H9 (cell line): ENCODE measurements around the gene BPIFB1. TPM values are rescaled to one million over a fixed set of nuclear protein-coding genes. Genes with fewer than 3 reads are reported as not detected.

Experiments
- DNase-seq: peaks from one replicate; pipeline ENCODE4 v3.0.0-alpha.2; 2017
- H2AFZ ChIP-seq: one replicate; pipeline ENCODE4 v1.6.1; 2013; ENCODE audit warnings: mild to moderate bottlenecking, low read length, control low read depth, moderate library complexity
- H2AK5ac ChIP-seq: 2 replicates; pipeline ENCODE4 v1.6.1; 2013; ENCODE audit warnings: low read length, control low read depth, mixed read lengths; ENCODE audit not compliant: insufficient read length
- H2BK120ac ChIP-seq: one replicate; pipeline ENCODE4 v1.6.1; 2013; ENCODE audit warnings: low read depth, mild to moderate bottlenecking, low read length, control low read depth, inconsistent platforms; ENCODE audit not compliant: poor library complexity, severe bottlenecking
- H2BK12ac ChIP-seq: 2 replicates; pipeline ENCODE4 v1.6.1; 2013; ENCODE audit warnings: low read length, control low read depth, mixed read lengths, low read depth; ENCODE audit not compliant: insufficient read length
- H2BK15ac ChIP-seq: 2 replicates; pipeline ENCODE4 v1.6.1; 2013; ENCODE audit warnings: low read depth, low read length, control low read depth
- H2BK20ac ChIP-seq: one replicate; pipeline ENCODE4 v1.6.1; 2013; ENCODE audit warnings: low read depth, mild to moderate bottlenecking, low read length, control low read depth, inconsistent platforms; ENCODE audit not compliant: poor library complexity, severe bottlenecking
- H2BK5ac ChIP-seq: 2 replicates; pipeline ENCODE4 v1.6.1; 2013; ENCODE audit warnings: low read length, control low read depth, mixed read lengths; ENCODE audit not compliant: insufficient read length
- H3K14ac ChIP-seq: 2 replicates; pipeline ENCODE4 v1.6.1; 2013; ENCODE audit warnings: low read length, control low read depth; ENCODE audit not compliant: insufficient read depth
- H3K18ac ChIP-seq: 2 replicates; pipeline ENCODE4 v1.6.1; 2013; ENCODE audit warnings: low read depth, mild to moderate bottlenecking, mixed read lengths, low read length, control low read depth; ENCODE audit not compliant: insufficient read length
- H3K23ac ChIP-seq: 2 replicates; pipeline ENCODE4 v1.6.1; 2013; ENCODE audit warnings: low read length, control low read depth, mixed read lengths, low read depth; ENCODE audit not compliant: insufficient read length
- H3K23me2 ChIP-seq: 2 replicates; pipeline ENCODE4 v1.6.1; 2013; ENCODE audit warnings: low read depth, mild to moderate bottlenecking, mixed read lengths, low read length, control low read depth; ENCODE audit not compliant: insufficient read length, poor library complexity, severe bottlenecking
- H3K27ac ChIP-seq: 2 replicates; pipeline ENCODE4 v1.5.1; 2013; ENCODE audit warnings: low read length, control low read depth, mixed read lengths, low read depth; ENCODE audit not compliant: insufficient read length
- H3K27me3 ChIP-seq: 2 replicates; pipeline ENCODE4 v1.6.1; 2013; ENCODE audit warnings: low read length, control low read depth, inconsistent platforms; ENCODE audit not compliant: insufficient read depth
- H3K4ac ChIP-seq: 2 replicates; pipeline ENCODE4 v1.6.1; 2013; ENCODE audit warnings: low read depth, mild to moderate bottlenecking, control low read depth, inconsistent platforms, low read length, moderate library complexity
- H3K4me1 ChIP-seq: 2 replicates; pipeline ENCODE4 v1.6.1; 2013; ENCODE audit warnings: low read length, control low read depth, inconsistent platforms; ENCODE audit not compliant: insufficient read depth
- H3K4me2 ChIP-seq: 2 replicates; pipeline ENCODE4 v1.6.1; 2013; ENCODE audit warnings: low read length, control low read depth, mixed read lengths; ENCODE audit not compliant: insufficient read length, insufficient read depth
- H3K56ac ChIP-seq: 2 replicates; pipeline ENCODE4 v1.6.1; 2013; ENCODE audit warnings: low read depth, mild to moderate bottlenecking, mixed read lengths, low read length, control low read depth; ENCODE audit not compliant: insufficient read length
- H3K79me1 ChIP-seq: 2 replicates; pipeline ENCODE4 v1.6.1; 2013; ENCODE audit warnings: low read depth, mild to moderate bottlenecking, moderate library complexity, low read length, control low read depth, inconsistent platforms; ENCODE audit not compliant: insufficient read depth, poor library complexity, severe bottlenecking
- H3K79me2 ChIP-seq: 2 replicates; pipeline ENCODE4 v1.6.1; 2013; ENCODE audit warnings: low read length, control low read depth, inconsistent platforms; ENCODE audit not compliant: insufficient read depth
- H3K9ac ChIP-seq: 2 replicates; pipeline ENCODE4 v1.6.1; 2013; ENCODE audit warnings: low read length, control low read depth, mixed read lengths; ENCODE audit not compliant: insufficient read length; ENCODE audit errors: extremely low read depth
- H3K9me3 ChIP-seq: one replicate; pipeline ENCODE4 v1.6.1; 2013; ENCODE audit warnings: low read depth, low read length, inconsistent platforms; ENCODE audit not compliant: control insufficient read depth
- H3T11ph ChIP-seq: one replicate; pipeline ENCODE4 v1.6.1; 2013; ENCODE audit warnings: mild to moderate bottlenecking, low read length, control low read depth, inconsistent platforms
- H4K20me1 ChIP-seq: one replicate; pipeline ENCODE4 v1.6.1; 2013; ENCODE audit not compliant: control insufficient read depth, insufficient read length, insufficient read depth
- H4K5ac ChIP-seq: 2 replicates; pipeline ENCODE4 v1.6.1; 2013; ENCODE audit warnings: low read depth, mild to moderate bottlenecking, mixed read lengths, low read length, control low read depth; ENCODE audit not compliant: insufficient read length
- H4K8ac ChIP-seq: replicated peaks from 2 replicates; pipeline ENCODE4 v1.6.1; 2013; ENCODE audit warnings: low read length, control low read depth, mixed read lengths, low read depth; ENCODE audit not compliant: insufficient read length
- H4K91ac ChIP-seq: 2 replicates; pipeline ENCODE4 v1.6.1; 2013; ENCODE audit warnings: low read depth, mild to moderate bottlenecking, moderate library complexity, mixed read lengths, low read length, control low read depth; ENCODE audit not compliant: insufficient read length
- H3K27ac Mint-ChIP-seq, 3 experiments: 2 replicates in 2 of 3; 3 replicates in 1 of 3; pipeline ENCODE4 v1.8.0; 2020 to 2021; ENCODE audit warnings: mixed read lengths in 3 of 3, mild to moderate bottlenecking in 1 of 3, moderate library complexity in 1 of 3
- H3K27me3 Mint-ChIP-seq: 2 replicates; pipeline ENCODE4 v1.8.0; 2021; ENCODE audit warnings: low read depth, mild to moderate bottlenecking, moderate library complexity, mixed read lengths
- H3K36me3 Mint-ChIP-seq, 3 experiments: 2 replicates in 2 of 3; 3 replicates in 1 of 3; pipeline ENCODE4 v1.8.0; 2020 to 2021; ENCODE audit warnings: low read depth in 3 of 3, mixed read lengths in 3 of 3; ENCODE audit not compliant: insufficient read depth in 1 of 3
- H3K4me1 Mint-ChIP-seq, 2 experiments: 2 replicates each; pipeline ENCODE4 v1.8.0; 2020; ENCODE audit warnings: mixed read lengths in 2 of 2
- H3K4me3 Mint-ChIP-seq, 2 experiments: 2 replicates in 1 of 2; 3 replicates in 1 of 2; pipeline ENCODE4 v1.8.0; 2020 to 2021; ENCODE audit warnings: mild to moderate bottlenecking in 2 of 2, mixed read lengths in 2 of 2, moderate library complexity in 1 of 2
- H3K9me3 Mint-ChIP-seq, 2 experiments: 2 replicates in 1 of 2; 3 replicates in 1 of 2; pipeline ENCODE4 v1.8.0; 2020; ENCODE audit warnings: mild to moderate bottlenecking in 2 of 2, mixed read lengths in 2 of 2, moderate library complexity in 1 of 2
- WGBS: extraction: QIAGEN DNeasy Blood & Tissue Kit; methylation state at CpG from one replicate; pipeline ENCODE4 v1.1.7; 2013; ENCODE audit warnings: missing lambda C conversion rate, low lambda C conversion rate, mixed read lengths; ENCODE audit not compliant: insufficient read length; ENCODE audit errors: extremely low coverage; 5-methylcytosine and 5-hydroxymethylcytosine counted together
- total RNA-seq: library from RNA; stranded (reverse); gene quantifications from 2 replicates; pipeline ENCODE4 v1.2.1, GENCODE V29; 2021
- TF ChIP-seq, protein P1 (sequence below): fragments of 200-600 bp; sonication (generic); conservative IDR thresholded peaks from 3 replicates; pipeline ENCODE4 v1.8.0; 2021; ENCODE audit warnings: antibody characterized with exemption, mild to moderate bottlenecking

The BPIFB1 gene
- total RNA-seq, 1 experiment from 2014 or later: not detected

DNA sequence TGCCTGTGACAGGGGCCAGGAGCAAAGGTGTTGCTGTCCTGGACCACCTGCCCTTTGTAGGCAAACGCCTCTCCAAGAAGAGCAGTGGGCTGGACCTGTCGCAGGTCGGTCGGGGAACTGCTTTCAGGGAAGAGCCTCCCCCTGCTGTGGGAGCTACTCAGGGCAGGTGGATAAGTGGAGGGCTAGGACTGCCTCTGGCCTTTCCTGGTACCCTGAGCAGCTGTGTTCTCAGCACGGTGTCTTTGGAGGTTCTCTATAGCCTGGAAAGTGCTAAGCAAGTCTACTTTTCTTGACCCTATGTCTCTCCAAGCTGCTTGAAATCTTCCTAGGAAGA lies 35.0 kb downstream of the BPIFB1 start:
- Histone ChIP-seq H3K4ac (no peak overlapping the region), H3K9me3 (no peaks in the 10 kb centered on the region)
- TF ChIP-seq, protein P1, sequence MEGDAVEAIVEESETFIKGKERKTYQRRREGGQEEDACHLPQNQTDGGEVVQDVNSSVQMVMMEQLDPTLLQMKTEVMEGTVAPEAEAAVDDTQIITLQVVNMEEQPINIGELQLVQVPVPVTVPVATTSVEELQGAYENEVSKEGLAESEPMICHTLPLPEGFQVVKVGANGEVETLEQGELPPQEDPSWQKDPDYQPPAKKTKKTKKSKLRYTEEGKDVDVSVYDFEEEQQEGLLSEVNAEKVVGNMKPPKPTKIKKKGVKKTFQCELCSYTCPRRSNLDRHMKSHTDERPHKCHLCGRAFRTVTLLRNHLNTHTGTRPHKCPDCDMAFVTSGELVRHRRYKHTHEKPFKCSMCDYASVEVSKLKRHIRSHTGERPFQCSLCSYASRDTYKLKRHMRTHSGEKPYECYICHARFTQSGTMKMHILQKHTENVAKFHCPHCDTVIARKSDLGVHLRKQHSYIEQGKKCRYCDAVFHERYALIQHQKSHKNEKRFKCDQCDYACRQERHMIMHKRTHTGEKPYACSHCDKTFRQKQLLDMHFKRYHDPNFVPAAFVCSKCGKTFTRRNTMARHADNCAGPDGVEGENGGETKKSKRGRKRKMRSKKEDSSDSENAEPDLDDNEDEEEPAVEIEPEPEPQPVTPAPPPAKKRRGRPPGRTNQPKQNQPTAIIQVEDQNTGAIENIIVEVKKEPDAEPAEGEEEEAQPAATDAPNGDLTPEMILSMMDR: 0 out of 3 replicates have a peak, but pooled peaks have one; percentile 12

More for the DNA sequence above, 35.0 kb downstream of the BPIFB1 start:
- no peak overlapping the region for H2BK5ac ChIP-seq
- H3K27ac ChIP-seq: no peak overlapping the region
- H3K23ac ChIP-seq: no peak overlapping the region
- no peak overlapping the region for H3K18ac ChIP-seq
- no peak overlapping the region for H3K56ac ChIP-seq
- no peak overlapping the region for H3T11ph ChIP-seq
- DNase-seq: peak; percentile 42
- H2AK5ac ChIP-seq: no peak overlapping the region
- no peak overlapping the region for H2AFZ ChIP-seq
- no peak overlapping the region for H2BK12ac ChIP-seq
- H4K91ac ChIP-seq: no peak overlapping the region
- no peak overlapping the region for H4K8ac ChIP-seq
- H3K4me2 ChIP-seq: no peak overlapping the region
- no peak overlapping the region for H2BK20ac ChIP-seq
- no peaks in the 10 kb centered on the region for H3K23me2 ChIP-seq
- no peak overlapping the region for H2BK120ac ChIP-seq
- no peak overlapping the region for H3K27ac Mint-ChIP-seq
- H4K5ac ChIP-seq: no peak overlapping the region
- H3K9me3 Mint-ChIP-seq: no peaks in the 10 kb centered on the region
- H3K27me3 Mint-ChIP-seq: peaks cover 6% of the 10 kb centered on the region
- no peak overlapping the region for H3K4me3 Mint-ChIP-seq
- no peak overlapping the region for H2BK15ac ChIP-seq
- WGBS: no CpG with 5 or more reads among the region's 5 CpGs
- H4K20me1 ChIP-seq: no peaks in the 10 kb centered on the region
- H3K36me3 Mint-ChIP-seq: no peaks in the 10 kb centered on the region
- no peaks in the 10 kb centered on the region for H3K79me2 ChIP-seq
- no peaks in the 10 kb centered on the region for H3K79me1 ChIP-seq
- no peaks in the 10 kb centered on the region for H3K4me1 Mint-ChIP-seq
- no peak overlapping the region for H3K9ac ChIP-seq
- no peaks in the 10 kb centered on the region for H3K27me3 ChIP-seq
- no peaks in the 10 kb centered on the region for H3K4me1 ChIP-seq
- no peak overlapping the region for H3K14ac ChIP-seq
